Calu3 (cell line): ENCODE data around the gene L3MBTL3. TPM values are rescaled to one million over a fixed set of nuclear protein-coding genes. Genes with fewer than 3 reads are reported as not detected.

ENCODE experiments used
- BruUV-seq: library from RNA; stranded (reverse); fragments of 400-500 nt; replicated peaks from 2 replicates; lab custom pipeline; 2021; lab: Mats Ljungman, UMichigan
- CTCF ChIA-PET: fragments of 300-600 bp; sonication (Branson Sonifier 250); formaldehyde crosslinking; loops from one replicate; lab custom pipeline; 2022; ENCODE audit warnings: antibody characterized with exemption; lab: Charles Lee
- DNase-seq: peaks from one replicate; pipeline ENCODE4 v3.0.0; 2022
- H3K27ac Mint-ChIP-seq: one replicate; pipeline ENCODE4 v1.8.0; 2022; ENCODE audit warnings: mixed read lengths; ENCODE audit not compliant: unreplicated experiment
- H3K27me3 Mint-ChIP-seq: one replicate; pipeline ENCODE4 v1.8.0; 2022; ENCODE audit warnings: mixed read lengths; ENCODE audit not compliant: unreplicated experiment
- H3K36me3 Mint-ChIP-seq: one replicate; pipeline ENCODE4 v1.8.0; 2022; ENCODE audit warnings: mild to moderate bottlenecking, moderate library complexity, mixed read lengths; ENCODE audit not compliant: insufficient read depth, unreplicated experiment
- H3K4me1 Mint-ChIP-seq: one replicate; pipeline ENCODE4 v1.8.0; 2022; ENCODE audit warnings: mild to moderate bottlenecking, low read depth, mixed read lengths; ENCODE audit not compliant: unreplicated experiment
- H3K4me3 Mint-ChIP-seq: one replicate; pipeline ENCODE4 v1.8.0; 2022; ENCODE audit warnings: mild to moderate bottlenecking, low read depth, moderate library complexity, mixed read lengths; ENCODE audit not compliant: unreplicated experiment
- H3K9me3 Mint-ChIP-seq: one replicate; pipeline ENCODE4 v1.8.0; 2022; ENCODE audit warnings: low read depth, mixed read lengths; ENCODE audit not compliant: unreplicated experiment
- CTCF ChIP-seq: fragments of 200-600 bp; IDR thresholded peaks from one replicate; pipeline ENCODE4 v1.8.0; 2022; ENCODE audit warnings: antibody characterized with exemption; ENCODE audit not compliant: unreplicated experiment
- intact Hi-C: fragments of 100-400 bp; cut with micrococcal nuclease; formaldehyde crosslinking; loops from one replicate; pipeline ENCODE4 v1.10.0; 2022; ENCODE audit not compliant: unreplicated experiment
- total RNA-seq: library from RNA; stranded (reverse); gene quantifications from 2 replicates; pipeline ENCODE4 v1.2.3, GENCODE V29; 2022

The L3MBTL3 gene
- total RNA-seq, 1 experiment from 2014 or later = 9.6 TPM

GRCh38 chr6:130019326-130020072 lies 1.1 kb downstream of the L3MBTL3 start:
- BruUV-seq = no TSS peak
- TF ChIP-seq CTCF = no peak
- H3K9me3 Mint-ChIP-seq = no peaks in the 10 kb centered on the region
- no peaks in the 10 kb centered on the region for H3K4me1 Mint-ChIP-seq
- no peak overlapping the region for H3K27ac Mint-ChIP-seq
- peaks cover 24% of the 10 kb centered on the region for H3K36me3 Mint-ChIP-seq
- H3K27me3 Mint-ChIP-seq = no peaks in the 10 kb centered on the region
- DNase-seq = peak; percentile 24
- CTCF ChIA-PET = no interaction called here
- peak overlapping the region; percentile 90 for H3K4me3 Mint-ChIP-seq
- intact Hi-C loops = loop anchor here (10.0 kb wide), 2 partner anchors 285 to 425 kb away; no protein-coding TSS in a partner anchor

- peak; percentile 9 for DNase-seq
- no peaks in the 10 kb centered on the region for H3K9me3 Mint-ChIP-seq
- peaks cover 24% of the 10 kb centered on the region for H3K36me3 Mint-ChIP-seq
- no TSS peak for BruUV-seq
- intact Hi-C loops = loop anchor here (10.0 kb wide), 2 partner anchors 285 to 425 kb away; no protein-coding TSS in a partner anchor
- no peak for TF ChIP-seq CTCF
- peak overlapping the region; percentile 56 for H3K27ac Mint-ChIP-seq
- no peaks in the 10 kb centered on the region for H3K4me1 Mint-ChIP-seq
- CTCF ChIA-PET = interaction anchor here (0.9 to 1.2 kb wide), 5 partner anchors 18 to 703 kb away, joined by 3 to 4 read pairs (median 3); no protein-coding TSS in a partner anchor
- H3K27me3 Mint-ChIP-seq = no peaks in the 10 kb centered on the region
- H3K4me3 Mint-ChIP-seq = peak overlapping the region; percentile 90
Measured at GRCh38 chr6:130020073-130020906, 1.9 kb downstream of the L3MBTL3 start.

- peak; percentile 82 for DNase-seq
- Mint-ChIP-seq H3K9me3 (no peaks in the 10 kb centered on the region), H3K4me3 (peak overlapping the region; percentile 90), H3K27ac (peak overlapping the region; percentile 56), H3K36me3 (peaks cover 24% of the 10 kb centered on the region), H3K4me1 (no peaks in the 10 kb centered on the region), H3K27me3 (no peaks in the 10 kb centered on the region)
- BruUV-seq = no TSS peak
- intact Hi-C loops = loop anchor here (1.0 to 10.0 kb wide), 3 partner anchors 128 to 426 kb away; no protein-coding TSS in a partner anchor
- CTCF ChIA-PET = interaction anchor here (0.5 to 1.2 kb wide), 12 partner anchors 9 to 1040 kb away, joined by 3 to 9 read pairs (median 3); partner anchors contain the start of gene ARHGAP18
- peak; percentile 67 for TF ChIP-seq CTCF
Measured at GRCh38 chr6:130020907-130021629, 2.7 kb downstream of the L3MBTL3 start.

- CTCF ChIA-PET = no interaction called here
- no peak for TF ChIP-seq CTCF
- Mint-ChIP-seq H3K36me3 (no peaks in the 10 kb centered on the region), H3K27ac (no peak overlapping the region), H3K27me3 (no peaks in the 10 kb centered on the region), H3K9me3 (no peaks in the 10 kb centered on the region), H3K4me1 (no peaks in the 10 kb centered on the region), H3K4me3 (no peak overlapping the region)
- intact Hi-C loops = loop anchor here (10.0 kb wide), 2 partner anchors 292 to 432 kb away; no protein-coding TSS in a partner anchor
- no peak for DNase-seq
- BruUV-seq = no TSS peak
Measured at GRCh38 chr6:130026859-130027258, 8.5 kb downstream of the L3MBTL3 start.
